Ascending aorta (tissue), 2 donors: Measurements from ENCODE around the gene NKX6-2. TPM values are rescaled to one million over a fixed set of nuclear protein-coding genes. Genes with fewer than 3 reads are reported as not detected.

Experiments
- DNase-seq, 2 donors: peaks; one replicate each; pipeline ENCODE4 v3.0.0-alpha.2; 2019; ENCODE audit warnings: low spot score in 2 of 2
- H3K27ac ChIP-seq, 2 donors: fragments of 200-600 bp; sonication (generic); one replicate each; pipeline ENCODE4 v1.5.1; 2016 to 2017; ENCODE audit warnings: mild to moderate bottlenecking in 1 of 2
- H3K27me3 ChIP-seq: fragments of 200-600 bp; sonication (generic); one replicate; pipeline ENCODE4 v1.5.1; 2017
- H3K36me3 ChIP-seq, 2 donors: fragments of 200-600 bp; sonication (generic); one replicate each; pipeline ENCODE4 v1.5.1; 2016
- H3K4me1 ChIP-seq, 2 donors: fragments of 200-600 bp; sonication (generic); one replicate each; pipeline ENCODE4 v1.5.1; 2016 to 2017; ENCODE audit warnings: mild to moderate bottlenecking in 1 of 2
- H3K4me3 ChIP-seq, 2 donors: fragments of 200-600 bp; sonication (generic); one replicate each; pipeline ENCODE4 v1.5.1; 2016 to 2017; ENCODE audit warnings: mild to moderate bottlenecking in 1 of 2
- H3K9me3 ChIP-seq, 2 donors: fragments of 200-600 bp; sonication (generic); one replicate each; pipeline ENCODE4 v1.5.1; 2016
- intact Hi-C: fragments of 100-400 bp; cut with DNase I; formaldehyde crosslinking; loops from one replicate; pipeline ENCODE4 v1.15.1; 2023
- total RNA-seq: library from RNA; depleted of rRNA; stranded (reverse); fragments of >200 nt; gene quantifications from one replicate; pipeline ENCODE4 v1.1.0, GENCODE V29; 2016
- TF ChIP-seq, protein P1 (sequence below), 3 experiments: fragments of 200-600 bp in 2 of 3; fragments of 450-650 bp in 1 of 3; sonication (generic) in 2 of 3; IDR thresholded peaks; one replicate each; pipeline ENCODE4 v1.5.1; 2016 to 2019; ENCODE audit warnings: antibody characterized with exemption in 3 of 3, mild to moderate bottlenecking in 1 of 3, moderate library complexity in 1 of 3

NKX6-2 gene
- total RNA-seq, 1 donor from 2014 or later: not detected

DNA sequence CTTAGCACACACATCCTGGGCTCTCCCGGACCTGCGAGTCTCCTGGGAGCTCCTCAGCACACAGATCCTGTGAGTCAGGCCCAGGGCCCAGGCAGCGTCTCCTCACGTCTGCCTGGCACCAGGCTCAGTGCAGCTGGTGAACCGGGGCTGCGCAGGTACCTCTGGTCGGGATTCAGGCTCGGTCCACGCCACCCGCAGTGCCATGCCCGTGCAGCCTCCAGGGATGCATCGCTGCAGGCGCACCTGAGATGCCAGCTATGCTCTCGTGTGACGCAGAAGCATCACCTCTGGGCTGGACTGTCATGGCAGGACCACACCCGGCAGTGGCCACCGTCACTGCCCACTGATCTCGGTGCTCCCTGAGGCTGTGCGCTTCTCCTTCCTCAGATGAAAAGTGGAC, 52.0 kb downstream of the NKX6-2 start:
- Histone ChIP-seq H3K4me1 (no peaks in the 10 kb centered on the region), H3K27me3 (no peaks in the 10 kb centered on the region), H3K4me3 (no peak overlapping the region), H3K9me3 (no peaks in the 10 kb centered on the region), H3K36me3 (peaks cover 16 to 46% of the 10 kb centered on the region in 2 donors), H3K27ac (no peak overlapping the region)
- intact Hi-C loops: no loop called here
- DNase-seq: no peak
- TF ChIP-seq, protein P1, sequence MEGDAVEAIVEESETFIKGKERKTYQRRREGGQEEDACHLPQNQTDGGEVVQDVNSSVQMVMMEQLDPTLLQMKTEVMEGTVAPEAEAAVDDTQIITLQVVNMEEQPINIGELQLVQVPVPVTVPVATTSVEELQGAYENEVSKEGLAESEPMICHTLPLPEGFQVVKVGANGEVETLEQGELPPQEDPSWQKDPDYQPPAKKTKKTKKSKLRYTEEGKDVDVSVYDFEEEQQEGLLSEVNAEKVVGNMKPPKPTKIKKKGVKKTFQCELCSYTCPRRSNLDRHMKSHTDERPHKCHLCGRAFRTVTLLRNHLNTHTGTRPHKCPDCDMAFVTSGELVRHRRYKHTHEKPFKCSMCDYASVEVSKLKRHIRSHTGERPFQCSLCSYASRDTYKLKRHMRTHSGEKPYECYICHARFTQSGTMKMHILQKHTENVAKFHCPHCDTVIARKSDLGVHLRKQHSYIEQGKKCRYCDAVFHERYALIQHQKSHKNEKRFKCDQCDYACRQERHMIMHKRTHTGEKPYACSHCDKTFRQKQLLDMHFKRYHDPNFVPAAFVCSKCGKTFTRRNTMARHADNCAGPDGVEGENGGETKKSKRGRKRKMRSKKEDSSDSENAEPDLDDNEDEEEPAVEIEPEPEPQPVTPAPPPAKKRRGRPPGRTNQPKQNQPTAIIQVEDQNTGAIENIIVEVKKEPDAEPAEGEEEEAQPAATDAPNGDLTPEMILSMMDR (IDR thresholded peaks at IDR 0.05): no peak

Other genes starting within 250 kb of the NKX6-2 start
- 81.2 TPM for gene INPP5A, start 248.4 kb downstream of the NKX6-2 start, total RNA-seq
- not detected for gene CFAP46, start 156.4 kb upstream of the NKX6-2 start, total RNA-seq